Measurements from ENCODE around the gene ADORA1.

ADORA1 gene

DNA sequence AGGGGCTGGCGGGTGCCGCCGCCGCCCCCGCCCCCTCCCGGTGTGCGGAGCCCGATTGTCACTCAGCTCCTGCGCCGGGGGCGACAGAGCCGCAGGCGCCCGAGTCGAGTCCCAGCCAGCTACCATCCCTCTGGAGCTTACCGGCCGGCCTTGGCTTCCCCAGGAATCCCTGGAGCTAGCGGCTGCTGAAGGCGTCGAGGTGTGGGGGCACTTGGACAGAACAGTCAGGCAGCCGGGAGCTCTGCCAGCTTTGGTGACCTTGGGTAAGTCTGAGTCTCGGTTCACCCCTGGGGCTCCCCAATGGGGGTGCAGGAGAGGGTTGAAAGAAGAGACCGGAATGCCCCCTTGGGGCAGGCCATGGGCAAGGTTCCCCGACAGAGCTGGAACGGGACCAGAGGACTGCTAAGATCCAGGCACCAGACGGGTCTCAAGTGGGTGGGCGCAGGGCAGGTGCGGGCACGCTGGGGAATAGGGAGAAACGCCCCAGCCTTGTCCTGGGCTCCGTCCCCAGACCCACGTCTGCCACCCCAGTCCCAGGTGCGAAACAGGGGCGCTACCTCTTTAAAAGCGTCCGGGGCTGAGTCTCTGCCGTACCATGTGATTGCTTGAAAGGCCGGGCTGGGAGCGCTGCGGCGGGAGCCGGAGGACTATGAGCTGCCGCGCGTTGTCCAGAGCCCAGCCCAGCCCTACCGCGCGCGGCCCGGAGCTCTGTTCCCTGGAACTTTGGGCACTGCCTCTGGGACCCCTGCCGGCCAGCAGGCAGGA, at the start of gene ADORA1:
TSS of gene ADORA1 (plus strand) at position 61 of the 765 bp plus-strand sequence. CDS start 1,116 bp downstream, outside the sequence.
- DNase-seq, result no peak

DNA sequence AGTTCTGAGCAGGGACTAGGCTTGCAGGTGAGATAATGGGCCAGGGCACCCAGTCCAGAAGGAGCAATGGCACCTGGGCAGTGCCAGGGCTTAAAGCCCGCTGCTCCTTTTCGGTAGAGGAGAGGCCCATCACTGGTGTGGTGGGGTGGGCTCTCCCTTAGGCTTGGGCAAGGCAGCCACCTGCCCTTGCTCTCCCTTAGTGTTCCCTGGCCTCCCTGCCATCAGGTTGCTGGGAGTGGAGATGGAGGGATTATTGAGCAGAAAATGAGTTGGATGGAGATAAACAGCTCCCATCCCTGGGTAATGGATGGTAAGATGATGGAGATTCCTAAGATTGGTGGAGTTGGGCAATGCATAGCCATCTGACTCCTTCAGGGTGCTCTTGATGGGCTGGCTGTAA, 49.6 kb upstream of the ADORA1 start:
- no peak for DNase-seq

DNA sequence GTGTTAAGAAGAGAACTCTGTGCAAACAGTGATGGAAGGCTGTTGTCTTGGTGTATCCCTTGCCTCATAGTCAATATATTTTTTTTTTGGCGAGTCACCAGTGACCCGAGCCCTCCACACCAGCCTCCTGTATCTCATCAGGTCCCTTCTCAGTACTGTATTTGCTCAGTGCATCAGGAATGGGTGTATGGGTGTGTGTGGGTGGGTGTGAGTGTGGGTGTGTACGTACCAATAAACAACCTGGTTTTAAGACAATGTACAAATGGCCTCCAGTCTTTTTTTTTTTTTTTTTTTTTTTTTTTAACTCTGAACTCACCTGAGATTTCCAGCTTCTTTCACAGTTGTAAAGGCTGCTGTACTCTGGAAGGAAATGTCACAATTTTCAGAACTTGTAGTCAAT, 49.0 kb upstream of the ADORA1 start:
- DNase-seq, result no peak

DNA sequence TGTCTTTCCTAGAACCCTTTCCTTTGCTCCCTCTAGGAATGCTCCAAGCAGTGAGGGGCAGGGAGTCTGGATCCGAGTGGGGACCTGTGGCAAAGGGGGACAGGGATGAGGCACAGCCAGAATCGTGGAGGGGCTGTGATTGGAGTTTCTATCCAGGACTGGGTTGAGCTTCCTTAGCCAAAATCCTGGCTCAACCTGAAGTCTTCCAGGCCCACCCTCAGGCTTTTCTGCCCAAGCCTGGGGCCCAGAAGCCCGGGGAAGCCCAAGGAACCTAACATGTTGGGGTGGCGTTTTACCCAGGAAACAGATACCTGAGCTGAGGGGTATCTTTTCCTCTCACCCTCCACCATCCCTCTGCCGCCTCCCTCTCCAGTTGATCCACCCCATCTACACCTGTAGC, 47.1 kb upstream of the ADORA1 start:
- DNase-seq, result no peak

DNA sequence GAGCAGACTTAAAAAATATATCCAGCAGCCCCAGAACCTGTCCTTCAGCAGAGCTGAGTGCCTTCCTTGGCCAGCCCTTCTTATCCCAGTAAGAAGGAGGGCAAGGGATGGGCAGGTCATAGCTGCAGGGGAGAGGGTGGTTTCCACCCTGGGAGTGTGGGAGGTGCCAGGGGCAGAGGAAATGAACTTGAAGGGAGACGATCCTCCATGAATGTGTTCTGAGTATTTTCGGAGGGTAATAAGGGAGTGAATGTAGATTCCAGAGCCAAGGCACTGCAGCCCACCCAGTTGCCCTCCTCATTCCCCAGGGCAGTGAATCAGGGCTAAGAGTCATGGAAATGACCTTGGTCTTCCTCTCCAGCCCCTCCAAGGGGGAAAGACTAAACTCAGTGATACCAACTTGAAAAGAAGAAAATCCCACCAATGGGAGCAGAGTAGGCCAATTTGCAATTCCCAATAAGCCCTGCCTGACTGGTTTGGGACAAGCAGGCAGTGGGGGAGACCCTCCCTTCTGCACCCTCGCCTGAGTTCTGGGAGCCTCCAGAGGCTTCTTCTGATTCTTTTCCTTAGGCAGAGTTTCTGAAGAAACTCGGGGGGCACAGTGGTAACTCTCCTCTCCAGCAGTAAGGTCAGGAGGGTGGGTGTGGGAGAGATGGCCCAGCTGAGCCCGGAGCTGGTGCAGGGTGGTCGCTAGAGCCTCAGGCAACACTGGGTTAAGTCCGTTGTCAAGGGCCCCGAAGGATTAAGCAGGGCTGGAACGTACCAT, 45.9 kb upstream of the ADORA1 start:
- no peak for DNase-seq

DNA sequence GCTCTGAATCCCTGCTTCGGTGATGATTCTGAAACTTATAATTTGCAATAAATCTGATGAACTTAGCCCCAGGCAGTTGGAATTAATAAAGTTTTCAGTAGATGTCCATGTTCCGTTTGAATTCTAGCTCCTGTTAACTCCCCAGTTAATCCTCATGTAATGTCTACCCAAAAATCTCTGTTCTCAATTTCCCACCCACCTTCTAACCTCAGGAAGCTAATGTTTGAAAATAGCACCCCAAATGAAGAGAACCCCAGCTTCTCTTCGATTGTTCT, 45.4 kb upstream of the ADORA1 start:
- DNase-seq, result no peak

DNA sequence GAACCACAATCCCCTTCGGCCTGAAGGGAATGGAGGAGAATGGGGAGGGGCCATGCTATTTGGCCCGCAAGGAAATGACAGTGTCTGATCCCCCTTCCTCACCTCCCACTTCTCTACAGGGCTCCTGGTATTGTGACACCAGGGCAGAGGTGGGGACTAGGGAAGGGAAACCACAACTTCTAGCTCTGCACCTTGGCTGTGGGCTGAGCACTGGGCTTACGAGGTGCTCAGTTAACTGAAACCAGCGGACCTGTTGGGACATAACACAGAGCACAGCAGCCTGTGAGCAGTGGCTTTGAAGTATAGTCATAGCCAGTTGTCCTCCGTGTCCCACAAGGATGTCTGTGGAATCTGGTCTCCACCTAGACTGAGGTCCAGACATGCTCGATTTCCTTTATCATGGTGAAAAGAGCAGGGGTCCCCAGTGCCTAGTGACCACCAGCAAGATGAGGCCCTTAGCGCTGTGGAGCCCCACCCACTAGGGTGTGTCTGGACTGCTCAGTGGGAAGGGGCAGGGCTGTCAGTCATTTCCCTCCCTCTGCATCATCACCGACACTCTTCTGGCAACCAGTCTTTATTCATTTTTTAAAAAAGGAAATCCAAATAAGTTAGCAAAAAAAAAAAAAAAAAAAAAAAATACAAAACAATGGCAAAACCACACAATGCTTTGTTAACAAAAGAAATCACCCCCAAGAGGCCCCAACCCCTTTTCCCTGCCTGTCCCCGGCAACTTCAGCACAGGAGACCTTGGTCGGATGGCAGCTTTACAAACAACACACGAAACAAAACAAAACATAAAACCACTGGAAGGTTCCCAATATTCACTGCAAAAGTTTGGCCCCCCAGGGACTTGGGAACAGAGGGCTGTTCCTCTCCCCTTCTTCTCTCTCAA, 44.7 kb upstream of the ADORA1 start:
- no peak for DNase-seq

DNA sequence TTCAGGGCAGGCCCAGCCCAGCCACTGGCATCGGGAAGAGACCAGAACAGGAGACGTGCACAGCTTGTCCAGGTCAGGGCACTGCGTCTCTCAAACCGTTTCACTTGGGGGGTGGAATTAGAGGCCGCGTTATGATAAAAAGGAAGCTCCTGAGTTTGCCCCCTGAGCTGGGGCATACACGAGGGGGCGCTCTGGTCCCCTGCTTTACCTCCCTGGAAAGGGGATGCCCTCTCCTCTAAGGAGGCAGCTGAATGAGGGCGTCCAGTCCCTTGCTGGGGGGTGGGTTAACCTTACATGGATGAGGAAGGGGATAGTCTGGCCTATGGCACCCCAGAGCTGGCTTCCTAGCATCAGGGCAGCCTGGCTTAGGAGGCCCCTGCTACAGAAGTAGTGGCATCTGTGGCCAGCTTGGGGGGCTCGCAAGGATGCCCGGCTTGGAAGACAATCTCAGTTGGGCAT, 44.0 kb upstream of the ADORA1 start:
- no peak for DNase-seq

DNA sequence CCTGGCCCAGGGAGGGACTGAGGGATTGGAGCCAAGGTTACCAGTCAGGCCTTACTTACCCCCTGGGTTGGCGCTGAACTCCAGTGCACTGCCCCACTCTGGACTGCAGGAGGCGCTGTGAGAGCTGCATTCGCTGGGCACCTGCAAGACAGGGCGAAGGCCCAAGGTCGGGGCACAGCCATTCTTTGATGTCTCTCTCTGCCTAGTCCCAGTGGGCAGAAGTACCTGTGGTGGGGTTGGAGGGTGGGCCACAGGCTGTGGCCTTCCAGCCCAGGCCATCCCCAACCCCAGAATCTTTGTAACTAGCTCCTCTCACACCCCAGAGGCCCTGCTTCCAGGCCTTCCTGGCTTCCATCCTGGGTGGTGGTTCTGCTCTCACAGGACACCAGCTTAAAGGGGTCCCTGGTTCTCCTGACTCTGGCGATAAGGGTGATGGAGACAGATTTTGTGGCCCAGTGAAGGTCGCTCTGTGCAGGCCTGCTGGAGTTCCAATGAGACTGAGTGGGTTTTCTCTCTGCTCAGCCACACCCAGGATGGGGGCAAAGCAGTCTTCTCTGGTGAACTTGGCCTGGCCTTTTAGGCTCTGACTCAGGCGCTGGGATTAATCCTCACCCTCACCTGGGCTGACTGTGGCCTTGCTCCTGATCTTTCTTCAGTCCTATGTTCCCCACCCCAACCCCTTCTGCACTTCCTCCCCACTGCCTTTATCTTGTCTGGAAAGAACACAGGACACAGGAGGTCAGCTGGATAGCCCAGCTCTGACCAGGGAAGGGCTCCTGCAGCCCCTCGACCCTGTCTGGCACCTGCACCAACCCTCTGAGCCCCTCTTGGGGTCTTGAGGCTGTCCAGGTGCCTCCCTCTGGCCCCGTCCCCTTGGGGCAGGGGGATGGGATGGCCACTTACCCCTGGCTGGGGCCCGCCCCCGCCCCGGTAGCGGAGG, 42.7 kb upstream of the ADORA1 start:
- DNase-seq, result no peak

DNA sequence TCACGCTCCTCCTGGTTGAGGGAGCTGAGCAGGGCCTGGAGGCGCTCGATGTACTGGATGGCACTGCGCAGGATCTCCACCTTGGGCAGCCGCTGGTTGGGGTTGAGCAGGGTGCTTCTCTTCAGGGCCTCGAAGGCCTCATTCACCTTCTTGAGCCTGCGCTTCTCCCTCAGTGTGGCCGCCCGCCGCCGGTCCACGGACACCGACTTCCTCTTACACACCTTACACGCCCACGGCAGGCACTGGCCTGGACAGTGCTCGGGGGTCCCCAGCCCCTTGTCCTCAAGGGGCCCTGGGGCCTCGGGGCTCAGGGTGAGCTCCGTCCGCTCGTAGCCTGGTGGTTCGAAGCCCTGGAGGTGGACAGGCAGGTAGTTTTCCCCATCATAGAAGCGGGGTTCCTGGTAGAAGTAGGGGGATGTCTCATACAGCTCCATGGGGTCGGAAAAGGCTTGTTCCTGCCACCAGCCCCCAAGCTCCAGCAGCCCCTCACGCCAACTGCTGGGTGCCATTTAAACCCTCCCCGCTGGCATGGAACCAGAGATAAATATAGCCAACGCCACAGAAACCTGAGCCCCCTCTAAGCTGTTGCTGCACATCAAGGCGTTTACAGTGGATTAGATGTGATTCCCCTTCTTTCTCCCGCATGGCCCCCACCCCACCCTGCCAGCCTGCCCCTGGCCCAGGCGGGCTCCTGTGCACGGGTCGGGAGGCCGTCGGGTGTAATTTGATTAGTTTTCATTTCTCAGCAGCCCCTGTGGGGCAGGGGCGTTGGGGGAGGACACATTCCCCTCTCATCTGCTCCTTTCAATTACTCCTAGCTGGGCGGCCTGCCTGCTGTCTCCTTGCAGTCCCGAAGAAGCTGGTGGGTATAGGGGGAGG, 41.8 kb upstream of the ADORA1 start, which contains the start of gene MYOG:
TSS of gene MYOG (minus strand) at position 485 of the 879 bp plus-strand sequence. CDS start at position 434, 51 bp downstream.
- DNase-seq, result no peak

DNA sequence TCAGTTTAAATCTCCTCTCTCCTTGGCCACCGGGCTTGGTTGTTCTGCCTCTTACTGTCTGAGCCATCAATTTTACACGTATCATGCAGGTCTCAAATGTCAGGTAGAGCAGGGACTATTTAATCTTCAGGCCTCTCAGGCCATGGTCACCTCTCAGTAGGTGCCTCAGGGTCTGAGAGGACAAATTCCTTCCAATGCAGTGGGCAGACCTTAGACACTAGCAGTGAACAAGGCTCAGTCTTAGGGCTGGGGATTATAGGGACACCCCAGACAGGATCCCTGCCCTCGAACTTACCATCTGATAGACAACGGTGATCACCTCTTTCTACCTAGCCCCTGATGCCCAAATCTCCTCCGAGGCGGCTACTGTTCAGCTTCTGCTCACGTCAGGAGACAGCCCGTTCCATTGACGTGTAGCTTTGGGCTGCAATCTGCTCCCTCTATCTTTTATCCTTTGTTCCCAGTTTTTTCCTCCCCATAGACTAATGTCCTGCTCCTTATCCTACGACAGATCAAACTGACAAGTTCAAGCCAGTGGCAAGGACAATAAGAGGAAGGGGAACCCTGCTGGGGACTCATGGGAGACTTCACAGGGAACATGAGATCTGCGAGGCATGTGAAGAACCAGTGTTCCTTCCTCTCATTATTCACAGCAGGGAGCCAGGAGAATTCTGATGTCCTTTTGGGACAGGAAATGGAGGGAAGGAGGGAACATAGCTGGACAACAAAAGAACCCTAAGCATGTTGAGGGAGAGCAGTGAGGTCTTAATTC, 40.3 kb upstream of the ADORA1 start:
- DNase-seq, result no peak

DNA sequence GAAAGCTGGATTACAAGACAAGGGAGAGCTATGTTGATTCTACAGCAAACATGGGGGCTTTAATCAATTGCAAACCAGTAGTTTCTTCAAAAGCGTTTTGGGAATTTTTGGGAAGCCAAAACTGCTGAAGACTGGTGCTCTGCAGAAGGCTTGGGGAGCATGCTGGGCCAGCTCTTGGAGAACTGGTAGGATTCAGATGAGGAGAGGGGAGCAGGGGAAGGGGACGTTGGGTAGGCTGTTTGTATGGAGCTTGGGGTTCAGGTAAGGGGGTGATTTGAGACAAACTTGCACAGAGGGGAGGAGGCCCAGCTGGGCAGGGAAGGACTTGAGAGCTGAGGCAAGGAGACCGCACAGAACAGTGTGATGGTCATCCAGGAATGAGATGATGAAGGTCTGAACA, 39.1 kb upstream of the ADORA1 start:
- no peak for DNase-seq

DNA sequence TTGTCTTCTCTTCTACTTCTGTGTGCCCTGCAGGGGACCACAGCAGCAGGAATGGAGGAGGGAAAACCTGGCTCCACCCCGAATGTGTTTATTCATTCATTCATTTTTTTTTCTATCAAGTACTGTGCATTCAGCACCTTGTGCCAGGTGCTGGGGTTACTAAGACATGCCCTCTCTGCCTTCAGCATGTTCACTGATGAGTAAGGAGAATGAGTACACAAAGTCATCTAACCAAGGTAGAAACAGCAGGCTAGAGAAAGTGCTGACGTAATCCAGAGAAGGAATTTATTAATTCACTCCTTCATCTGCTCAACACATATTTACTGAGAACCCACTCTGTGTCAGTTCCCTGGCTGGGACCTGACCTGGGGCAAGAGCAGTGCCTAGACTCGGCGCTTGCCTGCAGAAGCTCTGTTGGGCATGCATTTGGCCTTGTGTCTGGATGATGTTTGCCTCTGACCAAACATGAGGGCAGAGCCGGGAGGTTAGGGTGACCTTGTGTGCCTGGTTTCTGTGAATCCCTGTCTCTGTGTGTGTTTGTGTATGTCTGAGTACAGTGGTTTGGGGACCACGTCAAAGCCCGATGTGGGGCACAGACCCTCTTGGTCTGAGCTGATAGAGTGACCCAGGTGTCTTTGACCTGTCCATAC, 38.4 kb upstream of the ADORA1 start:
- no peak for DNase-seq

DNA sequence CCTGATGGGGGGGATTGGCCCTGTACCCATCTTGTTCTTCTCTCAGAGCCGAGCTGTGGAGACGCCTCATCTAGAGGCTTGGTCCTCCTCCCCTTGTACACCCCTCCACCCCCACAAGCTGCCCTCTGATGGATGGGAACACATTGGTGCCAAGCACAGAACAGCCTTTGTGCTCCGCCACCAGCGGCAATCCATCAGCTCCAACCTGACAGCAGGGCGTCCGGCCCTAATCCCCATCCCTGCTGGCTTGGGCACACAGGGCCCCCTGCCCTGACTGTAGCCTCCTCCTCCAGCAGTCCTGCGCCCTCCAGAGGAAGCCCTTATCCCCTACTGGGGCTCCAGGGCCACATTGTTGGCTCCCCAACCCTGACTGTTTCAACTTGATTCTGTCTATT, 37.9 kb upstream of the ADORA1 start:
- no peak for DNase-seq

DNA sequence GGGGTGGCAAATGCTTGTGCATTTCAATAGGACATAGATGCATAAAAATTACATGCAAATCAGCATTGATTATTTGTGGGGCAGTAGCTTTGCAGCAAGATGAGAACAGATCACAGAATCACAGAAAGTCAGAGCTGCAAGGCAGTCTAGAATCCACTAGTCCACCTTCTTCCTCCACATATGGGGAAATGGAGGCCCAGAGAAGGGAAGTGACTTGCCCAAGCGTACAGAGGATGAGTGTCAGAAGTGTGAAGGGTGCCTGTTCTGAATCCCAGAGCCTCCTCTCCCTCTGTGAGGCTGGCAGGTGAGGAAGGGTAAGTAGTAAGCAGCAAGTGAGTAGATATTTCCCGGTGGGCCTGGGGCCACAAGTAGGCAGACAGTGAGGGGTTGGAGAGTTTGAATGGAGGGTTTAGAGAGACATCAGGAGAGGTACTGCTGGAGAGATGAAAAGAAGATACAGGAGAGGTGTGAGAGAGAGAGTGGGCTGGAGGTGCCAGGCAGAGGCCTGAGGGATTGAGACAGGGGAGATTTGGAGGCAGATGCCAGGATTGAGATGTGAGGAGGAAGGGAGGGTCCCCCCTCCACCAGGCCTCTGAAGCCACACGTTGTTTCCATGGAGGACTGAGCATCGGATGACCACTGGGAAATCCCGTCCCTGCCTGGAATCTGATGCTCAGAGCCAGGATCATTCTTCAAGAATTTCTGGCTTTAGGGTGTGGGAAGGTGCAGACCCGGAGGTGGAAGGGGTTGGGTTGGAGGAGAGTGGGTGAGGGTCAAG, 36.9 kb upstream of the ADORA1 start:
- no peak for DNase-seq

DNA sequence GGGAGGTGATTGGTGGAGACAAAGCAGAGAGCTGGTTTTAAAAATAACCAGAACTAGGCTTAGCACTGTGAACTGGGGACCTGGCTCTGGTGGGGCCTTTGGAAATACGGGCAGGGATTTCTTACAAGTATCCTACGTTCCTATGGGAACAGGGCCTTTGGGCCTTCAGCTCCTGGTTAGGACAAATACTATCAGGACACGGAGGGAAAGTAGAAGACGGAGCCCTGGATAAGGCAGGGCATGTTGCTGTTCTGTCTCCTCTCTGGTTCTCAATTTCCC, 36.4 kb upstream of the ADORA1 start:
- DNase-seq, result no peak

DNA sequence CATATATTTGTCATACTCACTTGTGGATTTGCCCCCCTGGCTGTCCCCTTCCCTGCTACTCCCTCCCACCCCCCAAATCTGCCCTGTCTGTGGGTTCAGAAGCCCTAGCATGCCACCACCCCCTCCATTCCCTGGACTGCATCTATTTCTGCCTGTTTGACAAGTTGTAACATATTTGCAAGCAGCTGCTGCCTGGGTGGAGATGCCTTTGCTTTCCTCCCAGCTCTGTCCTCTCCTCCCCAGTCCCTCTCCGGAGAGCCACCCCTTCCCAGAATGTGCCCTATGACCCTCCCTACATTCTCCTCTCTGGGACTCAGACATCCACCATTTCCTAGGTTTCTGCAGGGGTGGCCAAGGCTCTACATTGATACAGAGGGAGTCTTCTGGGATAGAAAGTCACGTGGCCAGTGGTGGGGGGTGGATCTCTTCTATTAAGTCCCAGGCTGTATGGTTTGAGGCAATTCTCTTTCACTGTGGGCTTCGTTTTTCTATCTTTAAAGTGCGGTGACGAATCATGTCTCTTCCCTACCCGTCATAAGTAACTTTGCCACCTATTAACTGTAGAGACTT, 35.7 kb upstream of the ADORA1 start:
- no peak for DNase-seq

DNA sequence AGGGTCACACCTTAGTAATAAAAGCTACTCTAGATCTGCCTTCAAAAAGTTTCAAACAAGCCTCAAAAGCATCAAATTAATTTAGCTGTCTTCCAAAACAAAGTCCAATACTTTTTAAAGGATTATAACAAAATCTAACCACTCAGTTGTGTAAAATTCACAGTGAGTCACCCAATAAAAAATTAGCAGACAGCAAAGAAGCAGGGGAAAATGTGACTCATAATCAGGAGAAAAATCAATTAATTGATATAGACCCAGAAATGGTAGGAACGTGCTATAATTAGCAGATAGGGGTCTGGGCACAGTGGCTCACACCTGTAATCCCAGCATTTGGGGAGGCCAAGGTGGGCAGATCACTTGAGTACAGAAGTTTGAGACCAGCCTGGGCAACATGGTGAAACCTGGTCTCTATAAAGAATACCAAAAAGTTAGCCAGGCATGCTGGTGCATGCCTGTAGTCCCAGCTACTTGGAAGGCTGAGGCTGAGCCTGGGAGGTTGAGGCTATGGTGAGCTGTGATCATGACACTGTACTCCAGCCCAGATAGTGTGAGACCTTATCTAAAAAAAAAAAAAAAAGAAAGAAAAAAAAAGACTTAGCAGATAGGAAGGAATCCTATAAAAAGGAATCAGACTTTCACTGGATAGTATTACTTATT, 33.6 kb upstream of the ADORA1 start:
- no peak for DNase-seq

All from activated CD4-positive, alpha-beta T cell treated with anti-CD3 and anti-CD28 coated beads for 4 hours (primary cell).